Measurements from ENCODE around the gene CTIF. TPM values are rescaled to one million over a fixed set of nuclear protein-coding genes. Genes with fewer than 3 reads are reported as not detected.

CTIF gene
- total and polyA plus RNA-seq, 4 experiments from 2014 or later = 5.2 to 6.5 TPM; not detected in 2

DNA sequence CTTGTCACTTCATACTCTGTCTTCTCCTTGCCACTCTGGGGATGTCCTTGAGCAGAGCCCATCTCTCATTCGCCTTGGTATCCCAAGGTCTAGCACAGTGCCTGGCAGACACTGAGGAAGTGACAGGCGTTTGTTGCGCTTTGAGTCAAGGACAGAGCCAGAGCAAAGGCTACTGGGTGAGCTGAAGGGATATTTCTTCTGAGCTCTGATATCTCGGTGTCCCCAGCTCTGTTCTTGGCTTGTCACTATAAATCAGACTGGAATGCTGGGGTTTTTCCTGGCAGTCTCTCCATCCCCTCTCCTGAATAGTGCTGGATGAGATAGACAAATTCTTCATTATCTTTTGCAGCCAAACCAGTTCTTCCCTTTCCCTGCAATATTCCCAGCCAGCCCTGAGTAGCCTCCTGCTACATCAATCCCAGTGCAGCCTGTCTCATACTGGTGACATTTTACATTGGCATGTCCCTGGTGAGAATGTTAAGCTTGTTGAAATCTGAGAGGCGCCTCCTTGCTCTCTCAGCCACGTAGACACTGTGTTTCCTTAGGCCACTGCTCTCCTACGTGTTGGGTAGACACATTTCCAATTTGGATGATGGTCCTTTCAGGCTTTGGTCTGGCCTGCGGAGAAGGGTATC lies 61.7 kb downstream of the CTIF start:
- no peaks in the 10 kb centered on the region for H3K4me1 ChIP-seq (ENCODE audit: insufficient read depth, low read length)
- no peak overlapping the region for H3K4me3 Mint-ChIP-seq
- H3K4me3 ChIP-seq (ENCODE audit: low read length in 2 of 2) = no peak overlapping the region
- no peaks in the 10 kb centered on the region for H3K27me3 ChIP-seq (ENCODE audit: insufficient read depth, low read length)
- ChIA-PET POLR2A (ENCODE audit: partially characterized antibody) (no interaction called here), CTCF (ENCODE audit: partially characterized antibody) (interaction anchor here (1.3 kb wide), 1 partner anchor 9 kb away, joined by 4 read pairs; no protein-coding TSS in a partner anchor)
- no peaks in the 10 kb centered on the region for H3K27me3 Mint-ChIP-seq
- H3K27ac Mint-ChIP-seq = no peak overlapping the region
- no peaks in the 10 kb centered on the region for H3K9me3 ChIP-seq (ENCODE audit: control insufficient read depth in 1 of 2, low read length in 2 of 2)
- no peaks in the 10 kb centered on the region for H3K36me3 ChIP-seq (ENCODE audit: insufficient read depth, low read length)
- H3K4me1 Mint-ChIP-seq = no peaks in the 10 kb centered on the region
- H3K27ac ChIP-seq (ENCODE audit: low read depth, low read length) = no peak overlapping the region
- peaks cover 0 to 3% (median 0%) of the 10 kb centered on the region in 8 donors for H3K9me3 Mint-ChIP-seq
- no peak for DNase-seq
- no peaks in the 10 kb centered on the region for H3K36me3 Mint-ChIP-seq
- intact Hi-C loops (cut with micrococcal nuclease) = no loop called here

DNA sequence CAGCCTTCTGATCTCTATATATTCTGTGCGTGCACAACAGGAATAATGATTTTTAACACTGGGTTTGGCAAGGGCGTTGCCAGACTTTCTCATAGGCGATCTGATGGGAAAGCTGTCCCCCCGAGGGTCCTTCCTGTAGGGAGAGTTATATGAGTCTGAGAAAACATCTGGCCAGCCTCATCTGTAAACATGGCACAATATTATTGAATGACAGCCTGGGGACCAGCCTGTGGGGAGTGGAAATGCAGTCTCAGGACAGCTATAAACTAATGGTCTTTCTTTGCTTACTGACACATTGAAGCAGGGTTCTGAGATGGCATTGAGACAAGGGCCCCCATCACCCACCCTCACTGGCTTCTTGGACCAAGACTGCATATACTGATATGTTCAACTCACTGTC lies 62.5 kb downstream of the CTIF start:
- DNase-seq = no peak
- H3K9me3 ChIP-seq (ENCODE audit: control insufficient read depth in 1 of 2, low read length in 2 of 2) = no peaks in the 10 kb centered on the region
- H3K36me3 ChIP-seq (ENCODE audit: insufficient read depth, low read length) = no peaks in the 10 kb centered on the region
- H3K27me3 Mint-ChIP-seq = no peaks in the 10 kb centered on the region
- no peak overlapping the region for H3K4me3 Mint-ChIP-seq
- no peaks in the 10 kb centered on the region for H3K27me3 ChIP-seq (ENCODE audit: insufficient read depth, low read length)
- H3K36me3 Mint-ChIP-seq = no peaks in the 10 kb centered on the region
- H3K27ac Mint-ChIP-seq = no peak overlapping the region
- intact Hi-C loops (cut with micrococcal nuclease) = no loop called here
- ChIA-PET CTCF (ENCODE audit: partially characterized antibody) (interaction anchor here (1.3 kb wide), 1 partner anchor 9 kb away, joined by 4 read pairs; no protein-coding TSS in a partner anchor), POLR2A (ENCODE audit: partially characterized antibody) (no interaction called here)
- no peaks in the 10 kb centered on the region for H3K4me1 Mint-ChIP-seq
- H3K9me3 Mint-ChIP-seq = peaks cover 0 to 3% (median 0%) of the 10 kb centered on the region in 8 donors
- H3K4me3 ChIP-seq (ENCODE audit: low read length in 2 of 2) = no peak overlapping the region
- H3K4me1 ChIP-seq (ENCODE audit: insufficient read depth, low read length) = no peaks in the 10 kb centered on the region
- no peak overlapping the region for H3K27ac ChIP-seq (ENCODE audit: low read depth, low read length)

DNA sequence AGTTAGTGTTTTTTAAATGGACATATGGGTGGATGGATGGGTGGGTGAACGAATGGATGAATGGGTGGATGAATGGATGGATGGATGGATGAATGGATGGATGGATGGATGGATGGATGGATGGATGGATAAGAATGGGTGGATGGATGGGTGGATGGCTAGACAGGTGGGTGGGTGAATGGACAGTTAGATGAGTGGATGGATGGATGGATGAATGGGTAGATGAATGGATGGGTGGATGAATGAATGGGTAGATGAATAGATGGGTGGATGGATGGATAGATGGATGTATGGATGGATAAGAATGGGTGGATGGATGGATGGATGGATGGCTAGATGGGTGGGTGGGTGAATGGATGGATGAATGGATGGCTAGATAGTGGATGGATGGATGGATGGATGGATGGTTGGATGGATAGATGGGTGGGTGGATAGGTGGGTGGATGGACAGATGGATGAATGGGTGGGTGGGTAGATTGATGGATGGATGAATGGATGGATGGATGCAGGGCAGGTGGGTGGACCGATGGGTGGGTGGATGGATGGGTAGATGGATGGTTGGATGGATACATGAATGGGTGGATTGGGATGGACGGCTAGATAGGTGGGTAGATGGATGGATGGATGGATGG lies 64.0 kb downstream of the CTIF start:
- ChIA-PET CTCF (ENCODE audit: partially characterized antibody) (no interaction called here), POLR2A (ENCODE audit: partially characterized antibody) (no interaction called here)
- Histone ChIP-seq H3K27me3 (ENCODE audit: insufficient read depth, low read length) (no peaks in the 10 kb centered on the region), H3K27ac (ENCODE audit: low read depth, low read length) (no peak overlapping the region), H3K9me3 (ENCODE audit: control insufficient read depth in 1 of 2, low read length in 2 of 2) (no peaks in the 10 kb centered on the region), H3K36me3 (ENCODE audit: insufficient read depth, low read length) (no peaks in the 10 kb centered on the region), H3K4me1 (ENCODE audit: insufficient read depth, low read length) (no peaks in the 10 kb centered on the region), H3K4me3 (ENCODE audit: low read length in 2 of 2) (no peak overlapping the region)
- Mint-ChIP-seq H3K4me1 (no peaks in the 10 kb centered on the region), H3K9me3 (peaks cover 0 to 3% (median 0%) of the 10 kb centered on the region in 8 donors), H3K36me3 (no peaks in the 10 kb centered on the region), H3K27ac (no peak overlapping the region), H3K27me3 (no peaks in the 10 kb centered on the region), H3K4me3 (no peak overlapping the region)
- DNase-seq = no peak
- intact Hi-C loops (cut with micrococcal nuclease) = no loop called here

DNA sequence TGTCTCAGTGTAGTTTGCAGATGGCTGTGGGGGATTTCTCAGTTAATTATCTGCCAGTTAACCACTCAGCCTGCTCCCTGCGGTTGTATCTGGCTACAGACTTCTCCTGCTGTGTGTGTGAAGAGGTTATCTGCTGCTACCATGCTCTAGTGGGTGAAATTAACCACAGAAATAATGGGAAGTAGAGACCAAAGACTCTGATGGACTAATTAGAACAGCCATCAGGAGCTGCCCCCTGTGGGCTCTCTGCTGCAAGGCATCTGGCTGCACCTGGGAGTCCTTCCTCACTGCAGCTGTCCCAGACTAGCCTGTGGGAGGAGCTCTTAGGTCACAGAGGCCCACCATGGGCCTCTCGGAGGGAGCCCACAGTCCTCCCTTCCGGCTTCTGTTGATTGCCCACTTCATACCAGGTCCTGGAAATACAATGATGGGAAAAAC lies 66.6 kb downstream of the CTIF start:
- Histone ChIP-seq H3K36me3 (ENCODE audit: insufficient read depth, low read length) (no peaks in the 10 kb centered on the region), H3K4me3 (ENCODE audit: low read length in 2 of 2) (no peak overlapping the region), H3K9me3 (ENCODE audit: control insufficient read depth in 1 of 2, low read length in 2 of 2) (no peaks in the 10 kb centered on the region), H3K27me3 (ENCODE audit: insufficient read depth, low read length) (no peaks in the 10 kb centered on the region), H3K27ac (ENCODE audit: low read depth, low read length) (no peak overlapping the region), H3K4me1 (ENCODE audit: insufficient read depth, low read length) (no peaks in the 10 kb centered on the region)
- ChIA-PET POLR2A (ENCODE audit: partially characterized antibody) (no interaction called here), CTCF (ENCODE audit: partially characterized antibody) (no interaction called here)
- H3K9me3 Mint-ChIP-seq = peaks cover 0 to 3% (median 0%) of the 10 kb centered on the region in 8 donors
- intact Hi-C loops (cut with micrococcal nuclease) = no loop called here
- H3K27me3 Mint-ChIP-seq = no peaks in the 10 kb centered on the region
- H3K4me1 Mint-ChIP-seq = no peaks in the 10 kb centered on the region
- no peaks in the 10 kb centered on the region for H3K36me3 Mint-ChIP-seq
- no peak overlapping the region for H3K4me3 Mint-ChIP-seq
- H3K27ac Mint-ChIP-seq = no peak overlapping the region
- DNase-seq = no peak

DNA sequence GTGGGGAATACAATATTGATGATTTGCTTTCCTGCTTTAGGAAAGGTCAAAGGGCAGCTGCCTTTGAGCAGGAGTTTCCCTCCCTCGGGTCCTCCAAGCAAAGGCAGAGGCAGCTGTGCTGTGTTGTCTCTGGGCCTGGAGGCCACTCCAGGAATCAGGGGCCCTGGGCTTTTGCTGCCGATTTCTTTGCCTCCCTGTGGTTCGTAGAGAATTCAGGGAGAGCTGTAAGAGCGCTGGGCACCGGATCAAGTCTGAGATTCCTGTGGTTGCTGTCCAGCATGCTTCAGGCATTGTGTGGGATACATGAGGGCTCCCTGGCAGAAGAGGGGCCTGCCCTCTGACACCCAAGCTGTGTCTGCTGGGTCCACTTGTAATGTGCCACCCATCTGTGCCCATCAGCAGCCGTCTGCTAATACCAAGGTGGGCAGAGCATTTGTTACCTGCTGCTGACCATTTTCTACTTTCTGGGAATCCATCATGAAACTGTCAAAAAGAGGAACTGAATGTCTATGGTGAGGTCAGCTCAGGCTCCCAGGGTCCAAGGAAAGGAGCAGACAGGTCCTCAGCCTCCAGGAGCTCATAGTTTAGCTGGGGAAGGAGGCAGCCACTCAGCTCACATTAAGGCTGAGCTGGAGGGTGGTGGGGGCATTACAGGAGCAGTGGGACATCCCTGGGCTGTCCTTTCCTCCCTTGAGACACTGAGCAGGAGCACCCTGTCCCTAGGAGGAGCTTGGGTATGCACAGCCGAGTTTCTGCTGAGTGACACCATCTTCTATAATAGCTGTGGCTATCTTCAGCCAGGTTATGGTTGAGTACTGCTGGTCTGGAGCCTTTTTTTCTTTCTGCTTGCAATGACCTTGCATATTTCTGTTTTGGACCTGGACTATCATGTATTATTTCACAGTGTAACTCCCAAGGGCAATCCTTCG lies 68.5 kb downstream of the CTIF start:
- Histone ChIP-seq H3K4me3 (ENCODE audit: low read length in 2 of 2) (no peak overlapping the region), H3K27me3 (ENCODE audit: insufficient read depth, low read length) (no peaks in the 10 kb centered on the region), H3K27ac (ENCODE audit: low read depth, low read length) (no peak overlapping the region), H3K9me3 (ENCODE audit: control insufficient read depth in 1 of 2, low read length in 2 of 2) (no peaks in the 10 kb centered on the region), H3K4me1 (ENCODE audit: insufficient read depth, low read length) (no peaks in the 10 kb centered on the region), H3K36me3 (ENCODE audit: insufficient read depth, low read length) (no peaks in the 10 kb centered on the region)
- CTCF ChIA-PET (ENCODE audit: partially characterized antibody) = no interaction called here
- H3K27ac Mint-ChIP-seq = no peak overlapping the region
- no peaks in the 10 kb centered on the region for H3K4me1 Mint-ChIP-seq
- no peak overlapping the region for H3K4me3 Mint-ChIP-seq
- POLR2A ChIA-PET (ENCODE audit: partially characterized antibody) = no interaction called here
- no peaks in the 10 kb centered on the region for H3K27me3 Mint-ChIP-seq
- H3K9me3 Mint-ChIP-seq = peaks cover 0 to 3% (median 0%) of the 10 kb centered on the region in 8 donors
- intact Hi-C loops (cut with micrococcal nuclease) = no loop called here
- DNase-seq = no peak
- H3K36me3 Mint-ChIP-seq = no peaks in the 10 kb centered on the region

DNA sequence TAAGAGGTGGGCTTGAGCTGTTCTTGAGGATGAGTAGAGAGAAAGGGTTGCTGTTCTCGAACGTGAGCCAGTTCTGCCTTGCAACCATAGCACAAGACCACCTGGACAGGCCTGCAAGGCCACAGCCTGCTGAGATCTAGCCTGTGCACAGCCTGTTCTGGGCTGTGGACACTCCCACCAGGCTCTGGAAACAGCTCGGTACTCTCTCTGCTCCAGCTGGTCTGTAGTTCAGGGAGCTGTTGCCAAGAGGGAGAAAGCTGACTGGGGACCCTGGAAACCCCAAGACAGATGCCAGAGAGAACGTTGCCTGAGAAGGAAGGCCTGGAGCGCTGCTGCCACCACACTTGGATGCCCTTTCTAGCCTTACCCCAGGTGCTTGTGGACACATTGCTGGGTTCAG lies 69.8 kb downstream of the CTIF start:
- ChIA-PET CTCF (ENCODE audit: partially characterized antibody) (no interaction called here), POLR2A (ENCODE audit: partially characterized antibody) (no interaction called here)
- DNase-seq = no peak
- Mint-ChIP-seq H3K9me3 (no peaks in the 10 kb centered on the region), H3K4me1 (no peaks in the 10 kb centered on the region), H3K4me3 (no peak overlapping the region), H3K27me3 (no peaks in the 10 kb centered on the region), H3K27ac (no peak overlapping the region), H3K36me3 (no peaks in the 10 kb centered on the region)
- no peak overlapping the region for H3K27ac ChIP-seq (ENCODE audit: low read depth, low read length)
- no peaks in the 10 kb centered on the region for H3K36me3 ChIP-seq (ENCODE audit: insufficient read depth, low read length)
- intact Hi-C loops (cut with micrococcal nuclease) = no loop called here
- H3K27me3 ChIP-seq (ENCODE audit: insufficient read depth, low read length) = no peaks in the 10 kb centered on the region
- no peaks in the 10 kb centered on the region for H3K9me3 ChIP-seq (ENCODE audit: control insufficient read depth in 1 of 2, low read length in 2 of 2)
- H3K4me1 ChIP-seq (ENCODE audit: insufficient read depth, low read length) = no peaks in the 10 kb centered on the region
- no peak overlapping the region for H3K4me3 ChIP-seq (ENCODE audit: low read length in 2 of 2)

DNA sequence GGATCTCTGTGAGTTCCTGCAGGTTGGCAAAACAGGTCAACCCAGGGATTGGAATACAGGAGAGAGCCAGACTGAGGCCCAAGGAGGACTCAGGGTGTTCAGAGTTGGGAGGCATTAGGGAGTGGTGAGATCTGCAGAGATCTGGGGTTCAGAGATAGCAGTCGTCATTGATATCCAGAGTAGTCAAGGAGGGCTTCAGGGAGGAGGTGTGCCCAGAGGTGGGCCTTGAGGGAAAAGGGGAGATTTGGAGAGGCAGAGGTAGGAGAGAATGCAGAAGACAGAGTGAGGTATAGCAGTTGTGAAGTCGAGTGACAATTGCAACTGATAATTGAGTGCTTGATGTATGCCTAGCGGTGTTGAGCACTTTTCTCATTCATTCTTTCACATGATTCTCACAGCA lies 70.3 kb downstream of the CTIF start:
- DNase-seq = no peak
- H3K9me3 Mint-ChIP-seq = no peaks in the 10 kb centered on the region
- H3K4me3 ChIP-seq (ENCODE audit: low read length in 2 of 2) = no peak overlapping the region
- no peak overlapping the region for H3K27ac ChIP-seq (ENCODE audit: low read depth, low read length)
- H3K4me1 Mint-ChIP-seq = no peaks in the 10 kb centered on the region
- no peak overlapping the region for H3K27ac Mint-ChIP-seq
- H3K27me3 Mint-ChIP-seq = peaks cover 0 to 2% of the 10 kb centered on the region in 2 donors
- ChIA-PET POLR2A (ENCODE audit: partially characterized antibody) (no interaction called here), CTCF (ENCODE audit: partially characterized antibody) (no interaction called here)
- no peaks in the 10 kb centered on the region for H3K4me1 ChIP-seq (ENCODE audit: insufficient read depth, low read length)
- H3K36me3 ChIP-seq (ENCODE audit: insufficient read depth, low read length) = no peaks in the 10 kb centered on the region
- no peaks in the 10 kb centered on the region for H3K36me3 Mint-ChIP-seq
- H3K9me3 ChIP-seq (ENCODE audit: control insufficient read depth in 1 of 2, low read length in 2 of 2) = no peaks in the 10 kb centered on the region
- H3K27me3 ChIP-seq (ENCODE audit: insufficient read depth, low read length) = no peaks in the 10 kb centered on the region
- intact Hi-C loops (cut with micrococcal nuclease) = no loop called here
- no peak overlapping the region for H3K4me3 Mint-ChIP-seq

Measured in CD4-positive, alpha-beta memory T cell (primary cell).